A673 (cell line): ENCODE results near the gene SLC25A29. TPM values are rescaled to one million over a fixed set of nuclear protein-coding genes. Genes with fewer than 3 reads are reported as not detected.

Experiments used
- BruUV-seq: library from RNA; stranded (reverse); fragments of 400-500 nt; replicated peaks from 2 replicates; lab custom pipeline; 2021; lab: Mats Ljungman, UMichigan
- CTCF ChIA-PET: fragments of 300-600 bp; sonication (Branson Sonifier 250); formaldehyde crosslinking; loops from one replicate; lab custom pipeline; 2022; ENCODE audit warnings: antibody characterized with exemption; lab: Charles Lee
- POLR2A ChIA-PET: fragments of 300-600 bp; sonication (Branson Sonifier 250); formaldehyde crosslinking; loops from one replicate; lab custom pipeline; 2022; ENCODE audit warnings: antibody characterized with exemption; ENCODE audit not compliant: low non-redundant PET; lab: Charles Lee
- DNase-seq: peaks from one replicate; pipeline ENCODE4 v3.0.0-alpha.2; 2015; ENCODE audit warnings: low spot score
- H3K27ac ChIP-seq: fragments of 200-600 bp; sonication (generic); 2 replicates; pipeline ENCODE4 v1.5.1; 2016; ENCODE audit warnings: mixed run types, low read depth, mild to moderate bottlenecking, mixed read lengths, antibody characterized with exemption, low read length; ENCODE audit not compliant: poor library complexity, severe bottlenecking
- H3K27me3 ChIP-seq: fragments of 200-600 bp; sonication (generic); replicated peaks from 2 replicates; pipeline ENCODE4 v1.6.1; 2017; ENCODE audit warnings: mixed run types, low read depth, mild to moderate bottlenecking, mixed read lengths, antibody characterized with exemption, low read length; ENCODE audit not compliant: insufficient read depth, poor library complexity
- H3K36me3 ChIP-seq: fragments of 200-600 bp; sonication (generic); 2 replicates; pipeline ENCODE4 v1.6.1; 2016; ENCODE audit warnings: mixed run types, mild to moderate bottlenecking, mixed read lengths, antibody characterized with exemption, low read length; ENCODE audit not compliant: insufficient read depth, poor library complexity, severe bottlenecking
- H3K4me1 ChIP-seq: fragments of 200-600 bp; sonication (generic); 2 replicates; pipeline ENCODE4 v1.6.1; 2017; ENCODE audit warnings: mixed run types, mild to moderate bottlenecking, mixed read lengths, antibody characterized with exemption, low read length; ENCODE audit not compliant: insufficient read depth, poor library complexity, severe bottlenecking
- H3K4me3 ChIP-seq: fragments of 200-600 bp; sonication (generic); 2 replicates; pipeline ENCODE4 v1.5.1; 2016; ENCODE audit warnings: low read depth, mixed run types, mild to moderate bottlenecking, mixed read lengths, low read length; ENCODE audit not compliant: poor library complexity, severe bottlenecking
- H3K9me3 ChIP-seq: fragments of 200-600 bp; sonication (generic); 2 replicates; pipeline ENCODE4 v1.6.1; 2016; ENCODE audit warnings: mixed run types, low read depth, mild to moderate bottlenecking, mixed read lengths, antibody characterized with exemption, low read length; ENCODE audit not compliant: poor library complexity, severe bottlenecking
- EZH2 ChIP-seq: fragments of 200-600 bp; sonication (generic); IDR thresholded peaks from 2 replicates; pipeline ENCODE4 v1.6.1; 2017; ENCODE audit warnings: borderline replicate concordance, low read depth, mild to moderate bottlenecking, mixed read lengths, antibody characterized with exemption, low read length; ENCODE audit not compliant: poor library complexity, severe bottlenecking
- intact Hi-C: fragments of 100-400 bp; cut with micrococcal nuclease; formaldehyde crosslinking; loops from one replicate; pipeline ENCODE4 v1.10.0; 2022; ENCODE audit not compliant: unreplicated experiment
- total RNA-seq: library from RNA; stranded (reverse); gene quantifications from 2 replicates; pipeline ENCODE4 v1.2.3, GENCODE V29; 2021
- TF ChIP-seq, protein P1 (sequence below): fragments of 300-800, 200-600 bp; sonication (generic); conservative IDR thresholded peaks from 2 replicates; pipeline ENCODE4 v1.5.1; 2017; ENCODE audit warnings: low read depth, mild to moderate bottlenecking, antibody characterized with exemption, low read length, moderate library complexity, mixed read lengths

Gene SLC25A29
- total RNA-seq, 1 experiment from 2014 or later = 49.3 TPM

DNA sequence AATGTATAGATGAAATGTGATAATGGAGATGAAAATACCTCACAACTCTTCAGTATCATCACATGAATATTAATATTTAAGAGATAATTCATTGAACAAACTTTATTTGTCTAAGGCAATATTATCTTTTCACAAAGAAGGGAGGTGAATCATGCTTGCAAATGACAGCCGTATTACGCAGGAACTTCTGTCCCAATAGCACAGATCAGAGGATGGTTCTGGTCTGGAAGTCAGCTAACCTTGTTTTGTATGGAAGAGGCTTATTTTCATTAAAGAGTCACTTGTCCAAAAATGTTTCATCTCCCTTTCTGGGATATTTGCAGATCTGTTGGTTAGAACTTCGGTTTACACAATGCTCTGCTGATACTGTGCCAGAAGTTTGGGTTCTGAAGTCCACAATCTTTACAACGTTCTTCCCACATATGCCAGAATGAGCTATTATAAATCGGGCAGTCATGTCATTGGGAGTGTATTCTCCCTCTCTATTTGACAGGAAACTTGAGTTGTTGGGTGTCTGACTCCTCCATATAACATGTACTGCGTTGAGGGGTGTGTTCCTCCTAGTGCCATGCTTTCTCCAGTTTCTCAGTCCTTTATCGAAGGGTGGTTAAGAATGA lies 37.5 kb downstream of the SLC25A29 start:
- DNase-seq = no peak
- ChIA-PET POLR2A (no interaction called here), CTCF (no interaction called here)
- Histone ChIP-seq H3K36me3 (peaks cover 5% of the 10 kb centered on the region), H3K4me3 (no peak overlapping the region), H3K27ac (no peak overlapping the region), H3K4me1 (no peaks in the 10 kb centered on the region), H3K27me3 (no peaks in the 10 kb centered on the region), H3K9me3 (no peaks in the 10 kb centered on the region)
- BruUV-seq = no TSS peak
- no peak for TF ChIP-seq EZH2
- TF ChIP-seq, protein P1, sequence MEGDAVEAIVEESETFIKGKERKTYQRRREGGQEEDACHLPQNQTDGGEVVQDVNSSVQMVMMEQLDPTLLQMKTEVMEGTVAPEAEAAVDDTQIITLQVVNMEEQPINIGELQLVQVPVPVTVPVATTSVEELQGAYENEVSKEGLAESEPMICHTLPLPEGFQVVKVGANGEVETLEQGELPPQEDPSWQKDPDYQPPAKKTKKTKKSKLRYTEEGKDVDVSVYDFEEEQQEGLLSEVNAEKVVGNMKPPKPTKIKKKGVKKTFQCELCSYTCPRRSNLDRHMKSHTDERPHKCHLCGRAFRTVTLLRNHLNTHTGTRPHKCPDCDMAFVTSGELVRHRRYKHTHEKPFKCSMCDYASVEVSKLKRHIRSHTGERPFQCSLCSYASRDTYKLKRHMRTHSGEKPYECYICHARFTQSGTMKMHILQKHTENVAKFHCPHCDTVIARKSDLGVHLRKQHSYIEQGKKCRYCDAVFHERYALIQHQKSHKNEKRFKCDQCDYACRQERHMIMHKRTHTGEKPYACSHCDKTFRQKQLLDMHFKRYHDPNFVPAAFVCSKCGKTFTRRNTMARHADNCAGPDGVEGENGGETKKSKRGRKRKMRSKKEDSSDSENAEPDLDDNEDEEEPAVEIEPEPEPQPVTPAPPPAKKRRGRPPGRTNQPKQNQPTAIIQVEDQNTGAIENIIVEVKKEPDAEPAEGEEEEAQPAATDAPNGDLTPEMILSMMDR = no peak
- intact Hi-C loops = no loop called here

DNA sequence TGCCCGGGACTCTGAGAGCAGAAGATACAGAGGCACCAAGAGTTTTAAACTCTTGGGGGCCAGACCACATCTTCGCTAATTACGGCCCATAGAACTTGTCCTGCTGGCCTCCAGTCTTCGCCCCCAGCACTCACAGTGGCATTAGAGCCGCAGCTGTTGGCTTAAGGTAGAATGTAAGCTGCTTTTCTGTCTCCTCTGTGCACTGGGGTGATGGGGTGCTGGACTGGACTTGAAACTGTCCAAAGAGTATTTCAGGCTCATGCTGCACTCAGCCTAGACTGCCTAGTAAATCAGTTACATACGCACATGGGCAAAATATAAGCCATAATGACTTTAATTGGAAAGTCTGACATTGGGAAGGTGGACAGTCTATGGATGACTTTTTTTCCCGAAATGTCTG lies 38.3 kb downstream of the SLC25A29 start:
- Histone ChIP-seq H3K9me3 (no peaks in the 10 kb centered on the region), H3K4me1 (no peaks in the 10 kb centered on the region), H3K27ac (no peak overlapping the region), H3K27me3 (no peaks in the 10 kb centered on the region), H3K4me3 (no peak overlapping the region), H3K36me3 (peaks cover 11% of the 10 kb centered on the region)
- TF ChIP-seq EZH2 = no peak
- POLR2A ChIA-PET = no interaction called here
- no TSS peak for BruUV-seq
- intact Hi-C loops = no loop called here
- CTCF ChIA-PET = no interaction called here
- no peak for DNase-seq

DNA sequence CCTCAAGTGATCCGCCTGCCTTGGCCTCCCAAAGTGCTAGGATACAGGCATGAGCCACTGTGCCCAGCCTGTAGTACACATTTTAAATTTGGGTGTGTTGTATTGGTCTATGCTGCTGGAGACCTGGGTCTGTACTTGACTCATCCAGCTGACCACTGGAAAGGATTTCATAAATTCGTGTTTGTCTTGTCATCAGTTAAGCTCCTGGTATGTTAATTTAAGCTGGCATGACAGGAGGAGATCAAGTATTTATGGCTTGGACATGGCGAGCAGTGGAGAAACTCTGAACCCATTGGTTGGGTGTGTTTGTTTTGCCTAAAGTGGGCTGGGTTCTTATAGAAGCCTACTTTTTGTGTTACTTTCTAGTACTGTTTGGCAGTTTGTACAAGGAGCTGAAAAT lies 43.1 kb downstream of the SLC25A29 start:
- POLR2A ChIA-PET = no interaction called here
- BruUV-seq = no TSS peak

More for the DNA sequence above, 43.1 kb downstream of the SLC25A29 start:
- CTCF ChIA-PET = no interaction called here
- intact Hi-C loops = no loop called here
- Histone ChIP-seq H3K4me3 (no peak overlapping the region), H3K9me3 (no peaks in the 10 kb centered on the region), H3K27me3 (no peaks in the 10 kb centered on the region), H3K27ac (no peak overlapping the region), H3K36me3 (peaks cover 6% of the 10 kb centered on the region), H3K4me1 (no peaks in the 10 kb centered on the region)
- DNase-seq = no peak
- TF ChIP-seq, protein P1 = no peak
- no peak for TF ChIP-seq EZH2
